LNCAP (cell line): ENCODE results near the gene SLC49A4.

ENCODE experiments used
- TF ChIP-seq, protein P1 (sequence below): fragments of 450-650 bp; IDR thresholded peaks from 2 replicates; pipeline ENCODE4 v1.5.1; 2017; ENCODE audit warnings: mild to moderate bottlenecking

The SLC49A4 gene, protein sequence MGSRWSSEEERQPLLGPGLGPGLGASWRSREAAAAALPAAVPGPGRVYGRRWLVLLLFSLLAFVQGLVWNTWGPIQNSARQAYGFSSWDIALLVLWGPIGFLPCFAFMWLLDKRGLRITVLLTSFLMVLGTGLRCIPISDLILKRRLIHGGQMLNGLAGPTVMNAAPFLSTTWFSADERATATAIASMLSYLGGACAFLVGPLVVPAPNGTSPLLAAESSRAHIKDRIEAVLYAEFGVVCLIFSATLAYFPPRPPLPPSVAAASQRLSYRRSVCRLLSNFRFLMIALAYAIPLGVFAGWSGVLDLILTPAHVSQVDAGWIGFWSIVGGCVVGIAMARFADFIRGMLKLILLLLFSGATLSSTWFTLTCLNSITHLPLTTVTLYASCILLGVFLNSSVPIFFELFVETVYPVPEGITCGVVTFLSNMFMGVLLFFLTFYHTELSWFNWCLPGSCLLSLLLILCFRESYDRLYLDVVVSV

DNA sequence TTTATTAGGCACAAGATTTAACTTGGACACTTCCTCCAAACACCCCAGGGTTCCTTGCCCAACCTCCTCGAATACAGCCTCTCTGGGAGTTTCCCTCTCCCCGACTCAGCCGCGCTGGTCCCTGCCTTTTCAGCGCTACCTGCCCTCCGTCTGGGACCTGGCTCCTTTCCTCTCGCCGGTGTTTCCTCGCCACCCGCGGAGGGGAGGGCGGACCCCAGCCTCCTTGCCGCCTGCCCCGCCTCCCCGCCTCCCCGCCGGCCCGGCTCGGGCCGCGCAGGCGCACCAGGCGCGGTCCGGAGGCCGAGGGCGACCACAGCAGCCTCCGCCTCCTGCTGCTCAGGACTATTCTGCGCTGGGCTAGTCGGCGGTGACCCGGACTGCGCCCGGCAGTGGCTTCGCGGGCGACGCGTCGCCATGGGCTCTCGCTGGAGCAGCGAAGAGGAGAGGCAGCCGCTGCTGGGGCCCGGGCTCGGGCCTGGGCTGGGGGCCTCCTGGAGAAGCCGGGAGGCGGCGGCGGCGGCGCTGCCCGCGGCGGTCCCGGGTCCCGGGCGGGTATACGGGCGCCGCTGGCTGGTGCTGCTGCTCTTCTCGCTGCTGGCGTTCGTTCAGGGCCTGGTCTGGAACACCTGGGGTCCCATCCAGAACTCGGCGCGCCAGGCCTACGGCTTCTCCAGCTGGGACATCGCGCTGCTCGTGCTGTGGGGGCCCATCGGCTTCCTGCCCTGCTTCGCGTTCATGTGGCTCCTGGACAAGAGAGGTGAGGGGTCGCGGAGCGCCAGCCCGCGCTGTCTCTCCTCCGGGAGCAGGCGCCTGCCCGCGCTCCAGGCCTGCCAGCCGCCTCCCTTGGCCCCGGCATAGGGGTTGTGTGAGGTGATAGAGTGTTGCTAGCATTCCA is at the start of gene SLC49A4:
Gene SLC49A4 (plus strand): TSS at position 291 of the 895 bp plus-strand sequence. CDS start 124 bp downstream, at position 415.
- TF ChIP-seq, protein P1, sequence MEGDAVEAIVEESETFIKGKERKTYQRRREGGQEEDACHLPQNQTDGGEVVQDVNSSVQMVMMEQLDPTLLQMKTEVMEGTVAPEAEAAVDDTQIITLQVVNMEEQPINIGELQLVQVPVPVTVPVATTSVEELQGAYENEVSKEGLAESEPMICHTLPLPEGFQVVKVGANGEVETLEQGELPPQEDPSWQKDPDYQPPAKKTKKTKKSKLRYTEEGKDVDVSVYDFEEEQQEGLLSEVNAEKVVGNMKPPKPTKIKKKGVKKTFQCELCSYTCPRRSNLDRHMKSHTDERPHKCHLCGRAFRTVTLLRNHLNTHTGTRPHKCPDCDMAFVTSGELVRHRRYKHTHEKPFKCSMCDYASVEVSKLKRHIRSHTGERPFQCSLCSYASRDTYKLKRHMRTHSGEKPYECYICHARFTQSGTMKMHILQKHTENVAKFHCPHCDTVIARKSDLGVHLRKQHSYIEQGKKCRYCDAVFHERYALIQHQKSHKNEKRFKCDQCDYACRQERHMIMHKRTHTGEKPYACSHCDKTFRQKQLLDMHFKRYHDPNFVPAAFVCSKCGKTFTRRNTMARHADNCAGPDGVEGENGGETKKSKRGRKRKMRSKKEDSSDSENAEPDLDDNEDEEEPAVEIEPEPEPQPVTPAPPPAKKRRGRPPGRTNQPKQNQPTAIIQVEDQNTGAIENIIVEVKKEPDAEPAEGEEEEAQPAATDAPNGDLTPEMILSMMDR, result no peak

DNA sequence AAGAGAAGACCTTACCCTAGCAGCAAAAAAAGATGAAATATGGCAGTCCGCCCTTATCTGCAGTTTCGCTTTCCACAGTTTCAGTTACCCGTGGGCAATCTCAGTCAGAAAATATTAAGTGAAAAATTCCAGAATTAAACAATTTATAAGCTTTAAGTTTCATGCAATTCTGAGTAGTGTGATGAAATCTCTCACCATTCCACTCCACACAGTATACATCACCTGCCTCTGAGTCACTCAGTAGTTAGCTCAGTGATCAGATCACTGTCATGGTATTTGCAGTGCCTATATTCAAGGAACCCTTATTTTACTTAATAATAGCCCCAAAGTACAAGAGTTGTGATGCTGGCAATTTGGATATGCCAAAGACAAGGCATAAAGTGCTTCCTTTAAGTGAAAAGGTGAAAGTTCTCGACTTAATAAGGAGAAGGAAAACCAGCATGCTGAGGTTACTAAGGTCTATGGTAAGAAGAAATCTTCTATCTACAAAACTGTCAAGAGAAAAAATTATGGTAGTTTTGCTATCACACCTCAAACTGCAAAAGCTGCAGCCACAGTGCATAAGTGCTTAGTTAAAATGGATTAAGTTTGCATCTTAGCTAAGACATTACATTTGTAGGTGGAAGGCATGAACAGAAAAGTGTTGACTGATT is 49.4 kb upstream of the SLC49A4 start:
- TF ChIP-seq, protein P1, result no peak

DNA sequence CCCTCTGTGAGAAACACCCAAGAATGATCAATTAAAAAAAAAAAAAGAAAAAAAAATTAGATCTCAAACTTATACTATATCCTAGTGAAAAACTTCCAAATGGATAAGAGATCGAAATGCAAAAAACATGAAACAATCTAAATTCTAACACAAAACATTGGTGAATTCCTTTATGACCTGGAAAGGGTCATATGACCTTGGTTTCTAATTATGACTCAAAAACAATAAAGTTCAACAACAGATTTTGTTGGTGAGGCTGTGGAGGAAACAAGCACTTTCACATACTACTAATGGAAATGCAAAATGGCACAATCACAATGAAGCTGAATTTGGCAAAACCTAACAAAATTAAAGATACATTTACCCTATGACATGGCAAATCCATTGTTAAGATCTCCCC is 46.5 kb upstream of the SLC49A4 start:
- TF ChIP-seq, protein P1, result no peak

DNA sequence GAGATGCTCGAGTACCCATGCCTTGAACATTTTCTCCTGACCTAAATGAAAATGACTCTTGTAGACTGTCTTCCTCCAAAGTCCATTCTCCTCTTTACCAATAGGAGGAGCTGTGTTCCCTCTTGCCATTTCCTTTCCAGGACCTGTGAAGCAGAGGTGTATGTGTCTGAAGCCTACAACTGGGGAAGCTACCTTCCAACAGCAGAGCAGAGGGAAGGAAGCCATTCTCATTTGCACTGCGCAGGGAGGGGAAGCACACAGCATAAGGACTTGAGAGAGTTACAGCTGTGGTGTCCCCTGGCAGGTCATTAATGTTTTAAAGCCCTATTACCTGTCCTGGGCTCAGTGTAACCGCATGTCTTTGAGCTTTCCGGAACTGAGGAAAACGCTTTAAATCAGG is 39.9 kb upstream of the SLC49A4 start:
- TF ChIP-seq, protein P1, result peak; percentile 84

DNA sequence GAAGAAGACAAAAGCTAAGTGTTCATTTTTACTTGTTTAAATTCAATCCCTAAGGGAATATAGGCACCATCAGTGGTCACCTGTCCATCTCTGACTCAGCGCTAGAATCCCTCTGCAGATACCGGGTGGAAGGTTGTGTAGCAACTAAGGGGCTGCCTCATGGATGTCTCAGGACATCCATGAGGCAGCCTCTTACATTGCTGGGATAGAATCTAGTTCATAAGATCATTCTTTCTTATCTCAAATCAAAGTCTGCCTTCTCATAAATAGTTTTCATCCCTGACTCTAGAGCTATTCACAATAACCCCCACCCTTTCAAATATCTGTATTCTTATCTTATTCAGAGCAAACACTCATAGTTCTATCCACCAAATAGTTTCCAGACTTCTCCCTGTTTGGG is 39.4 kb upstream of the SLC49A4 start:
- TF ChIP-seq, protein P1, result no peak

DNA sequence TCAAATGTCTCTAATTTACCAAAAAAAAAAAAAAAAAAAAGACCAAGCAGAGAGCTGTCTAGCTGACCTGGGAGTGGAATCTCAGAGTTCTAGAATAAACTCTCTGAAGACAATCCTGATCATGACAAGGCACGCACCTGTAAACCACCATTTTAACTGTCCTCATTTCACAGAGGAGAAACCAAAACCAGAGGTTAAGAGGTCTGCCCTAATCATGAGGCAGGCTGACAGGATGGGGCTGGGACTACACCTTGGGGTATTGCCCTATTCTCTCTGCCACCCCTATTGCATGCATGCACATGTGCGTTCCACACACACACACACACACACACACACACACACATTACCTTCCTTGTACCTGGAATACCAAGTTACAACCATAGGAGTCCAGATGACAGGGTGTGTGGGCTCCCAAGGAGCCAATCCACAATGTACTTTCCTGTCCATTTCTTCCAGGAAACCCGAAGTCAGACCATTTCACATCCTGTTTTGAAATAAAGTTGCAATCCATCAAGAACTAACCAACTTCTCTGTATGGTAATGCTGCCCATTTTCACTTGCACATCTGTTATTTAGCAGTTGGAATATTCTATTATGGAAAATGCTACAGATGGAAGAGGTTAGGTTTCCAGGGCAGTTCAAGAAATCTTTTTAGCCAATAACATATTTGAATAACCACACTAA is 35.9 kb upstream of the SLC49A4 start:
- TF ChIP-seq, protein P1, result no peak
